ENCODE data around the gene GNL3L. TPM values are rescaled to one million over a fixed set of nuclear protein-coding genes. Genes with fewer than 3 reads are reported as not detected.
"Not testable (repeated sequence)": the region's sequence is repeated elsewhere in the genome, so short reads cannot be mapped to it uniquely, and the experiment has no call there.

GNL3L gene, protein sequence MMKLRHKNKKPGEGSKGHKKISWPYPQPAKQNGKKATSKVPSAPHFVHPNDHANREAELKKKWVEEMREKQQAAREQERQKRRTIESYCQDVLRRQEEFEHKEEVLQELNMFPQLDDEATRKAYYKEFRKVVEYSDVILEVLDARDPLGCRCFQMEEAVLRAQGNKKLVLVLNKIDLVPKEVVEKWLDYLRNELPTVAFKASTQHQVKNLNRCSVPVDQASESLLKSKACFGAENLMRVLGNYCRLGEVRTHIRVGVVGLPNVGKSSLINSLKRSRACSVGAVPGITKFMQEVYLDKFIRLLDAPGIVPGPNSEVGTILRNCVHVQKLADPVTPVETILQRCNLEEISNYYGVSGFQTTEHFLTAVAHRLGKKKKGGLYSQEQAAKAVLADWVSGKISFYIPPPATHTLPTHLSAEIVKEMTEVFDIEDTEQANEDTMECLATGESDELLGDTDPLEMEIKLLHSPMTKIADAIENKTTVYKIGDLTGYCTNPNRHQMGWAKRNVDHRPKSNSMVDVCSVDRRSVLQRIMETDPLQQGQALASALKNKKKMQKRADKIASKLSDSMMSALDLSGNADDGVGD
- 10 to 100 TPM; 23.2 to 23.7 TPM for total RNA-seq
- 10 to 100 TPM in 1 of 2 donors, 1 to 10 TPM in 1; 8.1 to 19.0 TPM for polyA plus RNA-seq (ENCODE audit: insufficient read length in 2 of 2)
- long read RNA-seq, donor 1, result 0 reads
- long read RNA-seq, donor 2, result 0 reads
- long read RNA-seq, donor 3, result 0 reads
- long read RNA-seq, donor 4, result 0 reads

DNA sequence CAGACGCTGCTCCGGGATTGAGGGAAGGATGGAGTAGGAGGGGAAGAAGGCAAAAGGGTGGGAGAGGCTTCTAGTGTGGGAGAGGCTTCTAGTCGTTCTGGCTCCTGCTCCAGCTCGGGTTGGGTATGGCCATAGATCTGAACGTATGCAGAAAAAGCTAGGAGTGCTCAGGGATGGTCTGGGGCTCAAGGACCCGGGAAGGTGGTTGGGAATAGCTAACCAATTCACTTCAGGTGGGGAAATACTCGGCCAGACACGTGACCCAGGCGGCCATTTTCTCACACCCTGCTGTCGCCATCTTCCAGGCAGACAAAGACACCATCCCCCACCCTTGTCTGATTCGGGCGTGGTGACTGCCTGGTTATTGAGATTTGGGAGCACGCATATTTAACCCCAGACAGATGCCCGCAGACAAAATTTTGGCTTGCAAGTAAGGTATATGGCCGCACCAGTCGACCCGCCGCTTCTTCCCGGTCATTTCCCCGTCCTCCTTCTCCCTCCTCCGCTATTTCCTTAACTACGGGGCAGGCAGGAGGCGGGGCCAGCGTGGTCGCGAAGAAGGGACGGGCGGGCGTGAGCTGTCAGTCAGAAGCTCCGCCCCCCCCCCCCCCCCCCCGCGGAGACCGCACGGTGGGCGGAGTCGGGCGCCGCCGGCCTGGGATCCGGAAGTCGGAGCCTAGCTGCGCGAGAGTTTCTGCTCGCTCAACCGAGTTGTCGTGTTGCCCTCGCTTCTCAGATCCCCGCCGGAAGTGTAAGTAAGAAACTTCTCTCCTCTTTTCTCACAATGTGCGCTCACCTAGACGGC is at the start of gene GNL3L:
Gene GNL3L (plus strand): TSS at position 668 of the 805 bp plus-strand sequence. CDS start 2,348 bp downstream, outside the sequence.
- Histone ChIP-seq H3K36me3 (ENCODE audit: control insufficient read depth, insufficient read depth, low read length) (no peaks in the 10 kb centered on the region), H3K27me3 (ENCODE audit: control insufficient read depth, insufficient read depth, low read length) (no peaks in the 10 kb centered on the region), H3K4me3 (ENCODE audit: low read depth, low read length) (peak within 1 kb of the TSS; percentile 67), H3K4me1 (ENCODE audit: control insufficient read depth, insufficient read depth, low read length) (no peaks in the 10 kb centered on the region), H3K9me3 (ENCODE audit: control insufficient read depth, insufficient read depth, low read length) (no peaks in the 10 kb centered on the region), H3K27ac (ENCODE audit: low read depth, low read length) (peak within 1 kb of the TSS; percentile 86)
- peak; percentile 51 to 96 (median 76) for DNase-seq (ENCODE audit: low read depth in 4 of 6, low spot score in 6 of 6)
- WGBS (ENCODE audit: insufficient coverage), result 42% methylated on average over 26 of the region's 51 CpGs

DNA sequence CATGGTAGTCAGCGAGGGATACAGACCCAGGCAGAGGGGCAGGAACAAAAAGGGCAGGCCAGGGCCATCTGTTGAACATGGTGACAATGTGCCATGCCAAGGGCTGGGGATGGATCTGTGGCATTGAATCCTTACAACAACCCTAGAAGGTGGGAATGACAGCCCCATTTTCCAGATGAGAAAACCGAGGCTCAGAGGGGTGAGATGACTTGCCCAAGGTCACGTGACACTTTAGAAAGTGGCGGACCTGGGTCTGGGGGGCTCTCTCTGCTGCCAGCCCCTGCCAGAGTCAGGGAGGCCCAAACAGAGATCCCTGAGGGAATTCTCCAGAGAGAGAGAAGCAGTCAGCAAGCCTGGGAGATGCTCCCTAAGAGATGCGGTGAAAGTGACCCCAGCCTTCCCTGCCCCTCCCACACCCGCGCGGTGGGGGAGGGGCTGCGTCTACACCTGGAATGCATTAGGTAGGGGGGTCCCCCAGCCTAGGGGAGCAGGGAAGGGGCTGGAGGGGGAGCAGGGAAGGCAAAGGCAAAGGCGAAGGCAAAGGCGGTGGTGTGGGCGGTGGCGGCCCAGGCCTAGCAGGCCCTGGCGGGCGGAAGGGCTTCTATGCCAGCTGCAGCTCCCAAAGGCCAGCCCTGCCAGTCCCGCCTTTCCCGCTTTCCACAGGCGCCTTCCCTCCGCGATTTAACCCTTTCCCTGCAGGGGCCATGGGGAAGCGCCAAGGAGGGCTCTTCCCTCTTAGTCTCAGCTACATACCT is 47.0 kb upstream of the GNL3L start:
- 29% methylated on average over 16 of the region's 21 CpGs for WGBS (ENCODE audit: insufficient coverage)
- H3K4me3 ChIP-seq (ENCODE audit: low read depth, low read length), result no peak overlapping the region
- peaks cover 46% of the 10 kb centered on the region for H3K4me1 ChIP-seq (ENCODE audit: control insufficient read depth, insufficient read depth, low read length)
- H3K27ac ChIP-seq (ENCODE audit: low read depth, low read length), result peak overlapping the region; percentile 69
- no peaks in the 10 kb centered on the region for H3K36me3 ChIP-seq (ENCODE audit: control insufficient read depth, insufficient read depth, low read length)
- no peaks in the 10 kb centered on the region for H3K27me3 ChIP-seq (ENCODE audit: control insufficient read depth, insufficient read depth, low read length)
- no peaks in the 10 kb centered on the region for H3K9me3 ChIP-seq (ENCODE audit: control insufficient read depth, insufficient read depth, low read length)
- peak in 2 of 6 donors; percentile 5 to 44 for DNase-seq (ENCODE audit: low read depth in 4 of 6, low spot score in 6 of 6)

DNA sequence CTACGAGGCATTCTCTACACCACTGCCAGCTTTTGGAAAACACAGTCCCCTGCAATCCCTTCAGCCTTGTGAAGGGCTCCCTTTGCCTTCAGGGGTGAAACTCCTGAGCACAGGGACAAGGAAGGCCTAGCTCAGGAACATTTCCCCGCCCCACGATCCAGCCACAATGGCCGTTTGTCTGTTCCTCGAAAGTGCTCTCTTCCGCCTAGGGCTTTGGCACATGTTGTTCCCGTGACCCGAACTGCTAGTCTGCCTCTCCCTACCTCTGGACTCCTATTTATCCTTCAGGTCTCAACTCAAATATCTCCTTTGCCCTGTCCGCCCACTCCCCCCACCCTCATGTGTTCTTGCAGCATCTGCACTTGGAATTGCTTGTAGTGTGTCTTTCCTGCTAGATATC is 46.1 kb upstream of the GNL3L start:
- peak in 1 of 6 donors; percentile 20 for DNase-seq (ENCODE audit: low read depth in 4 of 6, low spot score in 6 of 6)
- WGBS (ENCODE audit: insufficient coverage), result 45% methylated on average over 8 of the region's 9 CpGs
- no peaks in the 10 kb centered on the region for H3K9me3 ChIP-seq (ENCODE audit: control insufficient read depth, insufficient read depth, low read length)
- peak overlapping the region; percentile 69 for H3K27ac ChIP-seq (ENCODE audit: low read depth, low read length)
- H3K4me1 ChIP-seq (ENCODE audit: control insufficient read depth, insufficient read depth, low read length), result peaks cover 41% of the 10 kb centered on the region
- no peaks in the 10 kb centered on the region for H3K27me3 ChIP-seq (ENCODE audit: control insufficient read depth, insufficient read depth, low read length)
- H3K36me3 ChIP-seq (ENCODE audit: control insufficient read depth, insufficient read depth, low read length), result no peaks in the 10 kb centered on the region
- H3K4me3 ChIP-seq (ENCODE audit: low read depth, low read length), result no peak overlapping the region

DNA sequence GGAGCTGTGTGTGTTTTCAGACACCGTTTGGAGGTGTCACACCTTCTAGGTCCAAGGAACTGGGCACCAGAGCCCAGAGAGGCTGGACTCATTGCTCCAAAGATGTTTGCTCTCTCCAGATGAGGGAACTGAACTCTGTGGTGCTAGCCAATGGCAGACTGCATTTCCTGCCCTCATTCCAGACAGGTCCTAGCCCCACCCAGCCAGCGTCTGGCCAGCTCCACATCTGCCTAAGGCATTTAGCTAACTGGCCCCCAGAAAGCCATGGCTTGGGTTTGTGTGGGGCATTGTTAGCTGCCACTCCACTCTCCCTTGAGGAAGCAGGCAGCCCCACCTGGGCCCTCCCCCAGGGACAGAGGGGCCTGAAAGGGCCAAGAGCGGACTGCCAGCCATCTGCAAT is 45.4 kb upstream of the GNL3L start:
- H3K9me3 ChIP-seq (ENCODE audit: control insufficient read depth, insufficient read depth, low read length), result peaks cover 1% of the 10 kb centered on the region
- DNase-seq (ENCODE audit: low read depth in 4 of 6, low spot score in 6 of 6), result no peak
- H3K36me3 ChIP-seq (ENCODE audit: control insufficient read depth, insufficient read depth, low read length), result no peaks in the 10 kb centered on the region
- H3K4me1 ChIP-seq (ENCODE audit: control insufficient read depth, insufficient read depth, low read length), result peaks cover 34% of the 10 kb centered on the region
- H3K4me3 ChIP-seq (ENCODE audit: low read depth, low read length), result no peak overlapping the region
- no peaks in the 10 kb centered on the region for H3K27me3 ChIP-seq (ENCODE audit: control insufficient read depth, insufficient read depth, low read length)
- no peak overlapping the region for H3K27ac ChIP-seq (ENCODE audit: low read depth, low read length)
- WGBS (ENCODE audit: insufficient coverage), result 24% methylated on average over 2 of the region's 3 CpGs

DNA sequence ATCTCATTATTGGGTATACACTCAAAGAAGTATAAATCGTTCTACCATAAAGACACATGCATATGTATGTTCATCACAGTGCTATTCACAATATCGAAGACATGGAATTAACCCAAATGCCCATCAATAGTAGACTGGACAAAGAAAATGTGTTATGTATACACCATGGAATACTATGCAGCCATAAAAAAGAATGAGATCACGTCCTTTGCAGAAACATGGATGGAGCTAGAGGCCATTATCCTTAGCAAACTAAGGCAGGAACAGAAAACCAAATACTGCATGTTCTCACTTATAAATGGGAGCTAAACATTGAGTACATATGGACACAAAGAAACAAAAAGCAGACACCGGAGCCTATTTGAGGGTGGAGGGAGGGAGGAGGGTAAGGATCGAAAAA is 40.2 kb upstream of the GNL3L start:
- no CpG with 5 or more reads among the region's 5 CpGs for WGBS (ENCODE audit: insufficient coverage)
- peaks cover 11% of the 10 kb centered on the region for H3K4me1 ChIP-seq (ENCODE audit: control insufficient read depth, insufficient read depth, low read length)
- not testable (repeated sequence) for H3K9me3 ChIP-seq (ENCODE audit: control insufficient read depth, insufficient read depth, low read length); DNase-seq (ENCODE audit: low read depth in 4 of 6, low spot score in 6 of 6); H3K27ac ChIP-seq (ENCODE audit: low read depth, low read length); H3K36me3 ChIP-seq (ENCODE audit: control insufficient read depth, insufficient read depth, low read length); H3K4me3 ChIP-seq (ENCODE audit: low read depth, low read length); H3K27me3 ChIP-seq (ENCODE audit: control insufficient read depth, insufficient read depth, low read length)

DNA sequence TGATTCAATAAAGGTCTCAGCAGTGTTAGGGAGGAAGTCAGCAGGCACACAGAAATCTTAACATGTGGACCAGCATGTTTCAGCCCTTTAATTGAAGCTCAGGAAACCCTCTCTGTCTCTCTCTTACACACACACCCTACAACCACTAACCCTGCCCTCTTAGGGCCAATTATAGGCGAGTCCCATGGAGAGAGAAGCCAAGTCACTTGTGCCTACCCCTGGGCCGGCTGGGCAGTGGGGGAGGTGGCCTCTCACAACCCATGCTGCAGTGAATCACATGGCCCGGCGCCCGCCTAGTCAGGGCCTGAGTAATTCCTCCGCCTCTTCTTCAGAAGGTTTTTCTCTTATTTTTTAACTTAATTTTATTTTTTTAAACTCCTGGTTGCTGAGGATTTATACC is 37.7 kb upstream of the GNL3L start:
- no peaks in the 10 kb centered on the region for H3K36me3 ChIP-seq (ENCODE audit: control insufficient read depth, insufficient read depth, low read length)
- DNase-seq (ENCODE audit: low read depth in 4 of 6, low spot score in 6 of 6), result no peak
- H3K9me3 ChIP-seq (ENCODE audit: control insufficient read depth, insufficient read depth, low read length), result peaks cover 1% of the 10 kb centered on the region
- no peaks in the 10 kb centered on the region for H3K27me3 ChIP-seq (ENCODE audit: control insufficient read depth, insufficient read depth, low read length)
- no peak overlapping the region for H3K27ac ChIP-seq (ENCODE audit: low read depth, low read length)
- H3K4me1 ChIP-seq (ENCODE audit: control insufficient read depth, insufficient read depth, low read length), result peaks cover 8% of the 10 kb centered on the region
- H3K4me3 ChIP-seq (ENCODE audit: low read depth, low read length), result no peak overlapping the region
- 20% methylated on average over 1 of the region's 6 CpGs for WGBS (ENCODE audit: insufficient coverage)

DNA sequence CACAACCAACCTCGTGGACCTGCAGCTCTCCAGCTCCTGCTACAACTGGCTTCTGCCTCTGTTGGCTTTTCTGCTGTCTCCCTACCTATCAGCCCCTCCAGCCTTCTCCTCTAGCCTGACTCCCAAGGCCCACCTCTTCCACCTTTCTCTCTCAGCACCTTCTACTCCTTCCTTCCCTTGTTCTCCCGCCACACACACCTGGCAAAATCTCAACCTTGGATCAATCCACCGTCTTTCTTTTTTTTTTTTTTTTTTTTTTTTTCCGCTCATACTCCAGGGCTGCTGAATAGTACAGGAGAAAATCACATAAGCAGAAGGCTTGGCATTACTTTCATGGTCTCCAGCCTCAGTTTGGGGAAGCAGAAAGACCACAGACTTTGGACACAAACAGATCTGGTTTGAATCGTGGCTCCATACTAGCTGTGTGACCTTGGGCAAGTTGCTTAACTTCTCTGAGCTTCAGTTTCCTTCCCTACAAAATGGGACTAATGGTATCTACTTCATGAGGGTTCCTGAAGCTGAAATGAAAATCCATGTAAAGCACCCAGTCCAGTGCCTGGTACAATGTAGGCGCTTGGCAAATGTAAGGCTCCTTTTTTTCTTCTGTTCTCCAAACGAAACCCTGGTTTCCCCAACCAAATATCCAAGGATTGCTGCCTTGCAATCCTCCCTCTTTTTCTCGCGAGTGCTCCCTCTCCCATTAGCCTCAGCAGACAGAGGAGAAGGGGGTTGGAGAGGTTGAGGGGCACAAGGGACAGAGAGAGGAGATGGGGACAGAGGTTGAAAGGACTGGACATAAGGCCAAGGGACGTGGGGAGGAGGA is 35.6 kb upstream of the GNL3L start:
- WGBS (ENCODE audit: insufficient coverage), result 49% methylated on average over 5 of the region's 10 CpGs
- H3K9me3 ChIP-seq (ENCODE audit: control insufficient read depth, insufficient read depth, low read length), result no peaks in the 10 kb centered on the region
- H3K27ac ChIP-seq (ENCODE audit: low read depth, low read length), result peak overlapping the region; percentile 50
- peak overlapping the region; percentile 55 for H3K4me3 ChIP-seq (ENCODE audit: low read depth, low read length)
- peak in 1 of 6 donors; percentile 18 for DNase-seq (ENCODE audit: low read depth in 4 of 6, low spot score in 6 of 6)
- H3K36me3 ChIP-seq (ENCODE audit: control insufficient read depth, insufficient read depth, low read length), result no peaks in the 10 kb centered on the region
- H3K27me3 ChIP-seq (ENCODE audit: control insufficient read depth, insufficient read depth, low read length), result no peaks in the 10 kb centered on the region
- H3K4me1 ChIP-seq (ENCODE audit: control insufficient read depth, insufficient read depth, low read length), result peaks cover 8% of the 10 kb centered on the region

DNA sequence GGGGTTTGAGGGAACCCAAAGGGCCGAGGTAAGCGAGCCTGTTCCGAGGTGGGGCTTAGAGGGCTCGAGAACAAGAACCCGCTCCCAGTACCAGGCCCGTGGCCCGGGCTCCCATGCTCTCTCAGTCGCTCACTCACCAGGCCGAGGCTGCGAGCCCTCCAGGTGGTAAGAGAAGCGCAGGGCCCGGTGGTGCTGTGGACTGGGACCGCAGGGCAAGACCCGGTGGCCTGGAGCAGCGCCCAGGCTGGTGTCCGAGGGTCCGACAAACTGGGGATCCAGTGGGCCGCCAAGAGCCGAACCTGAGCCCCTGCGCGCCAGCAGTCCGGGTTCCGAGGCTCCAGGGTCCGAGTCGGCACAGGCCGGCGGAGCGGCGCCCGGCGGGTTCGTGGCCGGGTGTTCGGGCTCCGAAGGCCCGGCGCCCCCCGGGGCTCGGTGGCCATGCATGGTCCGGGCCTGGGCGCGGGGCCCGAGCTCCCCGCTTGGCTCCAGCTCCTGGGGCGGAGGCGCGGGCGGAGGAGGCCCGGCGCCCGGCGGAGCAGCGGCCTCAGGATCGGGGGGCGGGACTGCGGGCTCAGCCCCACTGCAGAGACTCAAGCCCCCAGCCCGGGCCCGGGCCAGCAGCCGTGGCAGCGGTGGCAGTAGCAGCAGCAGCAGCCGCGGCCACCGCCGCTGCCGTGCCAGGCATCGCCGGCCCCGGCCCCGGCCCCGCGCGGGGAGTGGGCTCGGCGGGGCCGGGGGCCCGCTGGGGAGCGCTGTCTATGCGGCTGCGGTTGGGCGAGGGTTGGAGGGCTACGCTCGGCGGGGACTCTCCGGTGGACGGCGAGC is 34.8 kb upstream of the GNL3L start:
- Histone ChIP-seq H3K36me3 (ENCODE audit: control insufficient read depth, insufficient read depth, low read length) (no peaks in the 10 kb centered on the region), H3K9me3 (ENCODE audit: control insufficient read depth, insufficient read depth, low read length) (no peaks in the 10 kb centered on the region), H3K27me3 (ENCODE audit: control insufficient read depth, insufficient read depth, low read length) (no peaks in the 10 kb centered on the region), H3K27ac (ENCODE audit: low read depth, low read length) (peak overlapping the region; percentile 82), H3K4me1 (ENCODE audit: control insufficient read depth, insufficient read depth, low read length) (peaks cover 8% of the 10 kb centered on the region), H3K4me3 (ENCODE audit: low read depth, low read length) (peak overlapping the region; percentile 55)
- 26% methylated on average over 86 of the region's 86 CpGs for WGBS (ENCODE audit: insufficient coverage)
- DNase-seq (ENCODE audit: low read depth in 4 of 6, low spot score in 6 of 6), result peak in 2 of 6 donors; percentile 13 to 38

All from spinal cord (tissue), 10 donors.